Vagina (tissue), 2 donors: ENCODE measurements around the gene C20orf96. TPM values are rescaled to one million over a fixed set of nuclear protein-coding genes. Genes with fewer than 3 reads are reported as not detected.

Experiments used
- DNase-seq, 2 donors: peaks; one replicate each; pipeline ENCODE4 v3.0.0-alpha.2; 2017; ENCODE audit errors: extremely low spot score in 2 of 2
- H3K27ac ChIP-seq: fragments of 200-600 bp; sonication (generic); one replicate; pipeline ENCODE4 v1.5.1; 2019
- H3K27me3 ChIP-seq: fragments of 200-600 bp; sonication (generic); one replicate; pipeline ENCODE4 v1.5.1; 2019
- H3K36me3 ChIP-seq, 2 donors: fragments of 200-600 bp; sonication (generic); one replicate each; pipeline ENCODE4 v1.5.1; 2017 to 2019
- H3K4me1 ChIP-seq: fragments of 200-600 bp; sonication (generic); one replicate; pipeline ENCODE4 v1.5.1; 2019
- H3K4me3 ChIP-seq, 2 donors: fragments of 200-600 bp; sonication (generic); 1 replicate in 1 of 2; 2 replicates in 1 of 2; pipeline ENCODE4 v1.5.1; 2016 to 2019
- H3K9me3 ChIP-seq: fragments of 200-600 bp; sonication (generic); one replicate; pipeline ENCODE4 v1.5.1; 2019
- POLR2A ChIP-seq, 2 donors: fragments of 450-650 bp; IDR thresholded peaks; one replicate each; pipeline ENCODE4 v1.6.1; 2017; ENCODE audit warnings: antibody characterized with exemption in 2 of 2, mild to moderate bottlenecking in 2 of 2, moderate library complexity in 2 of 2
- POLR2AphosphoS5 ChIP-seq, 2 donors: sonication (generic); formaldehyde crosslinking; IDR thresholded peaks; one replicate each; pipeline ENCODE4 v1.9.0; 2017; ENCODE audit warnings: antibody characterized with exemption in 2 of 2, mild to moderate bottlenecking in 2 of 2, low read depth in 1 of 2; ENCODE audit not compliant: insufficient read depth in 1 of 2
- intact Hi-C: fragments of 100-400 bp; cut with DNase I; formaldehyde crosslinking; loops from one replicate; pipeline ENCODE4 v1.15.1; 2023
- total RNA-seq: library from RNA; depleted of rRNA; stranded (reverse); fragments of >200 nt; gene quantifications from one replicate; pipeline ENCODE4 v1.2.3, GENCODE V29; 2016
- TF ChIP-seq, protein P1 (sequence below), 3 experiments: fragments of 450-650 bp in 2 of 3; fragments of 200-600 bp in 1 of 3; sonication (generic) in 1 of 3; IDR thresholded peaks; one replicate each; pipeline ENCODE4 v1.5.1; 2017 to 2019; ENCODE audit warnings: antibody characterized with exemption in 3 of 3, mild to moderate bottlenecking in 2 of 3, moderate library complexity in 2 of 3

Gene C20orf96
- total RNA-seq, 1 donor from 2014 or later = 2.7 TPM

DNA sequence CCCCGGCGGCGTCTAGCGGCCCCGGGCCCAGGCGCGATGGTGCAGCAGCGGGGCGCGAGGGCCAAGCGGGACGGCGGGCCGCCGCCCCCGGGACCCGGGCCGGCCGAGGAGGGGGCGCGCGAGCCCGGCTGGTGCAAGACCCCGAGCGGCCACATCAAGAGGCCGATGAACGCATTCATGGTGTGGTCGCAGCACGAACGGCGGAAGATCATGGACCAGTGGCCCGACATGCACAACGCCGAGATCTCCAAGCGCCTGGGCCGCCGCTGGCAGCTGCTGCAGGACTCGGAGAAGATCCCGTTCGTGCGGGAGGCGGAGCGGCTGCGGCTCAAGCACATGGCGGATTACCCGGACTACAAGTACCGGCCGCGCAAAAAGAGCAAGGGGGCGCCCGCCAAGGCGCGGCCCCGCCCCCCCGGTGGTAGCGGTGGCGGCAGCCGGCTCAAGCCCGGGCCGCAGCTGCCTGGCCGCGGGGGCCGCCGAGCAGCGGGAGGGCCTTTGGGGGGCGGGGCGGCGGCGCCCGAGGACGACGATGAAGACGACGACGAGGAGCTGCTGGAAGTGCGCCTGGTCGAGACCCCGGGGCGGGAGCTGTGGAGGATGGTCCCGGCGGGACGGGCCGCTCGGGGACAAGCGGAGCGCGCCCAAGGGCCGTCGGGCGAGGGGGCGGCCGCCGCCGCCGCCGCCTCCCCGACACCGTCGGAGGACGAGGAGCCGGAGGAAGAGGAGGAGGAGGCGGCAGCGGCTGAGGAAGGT lies 35.5 kb upstream of the C20orf96 start:
- intact Hi-C loops = loop anchor here (10.0 kb wide), 1 partner anchor 51 kb away; no protein-coding TSS in a partner anchor
- no peak for DNase-seq
- H3K4me1 ChIP-seq = peaks cover 61% of the 10 kb centered on the region

GRCh38 chr20:325045-325888 lies 34.7 kb upstream of the C20orf96 start, which contains the start of gene SOX12:
TSS of gene SOX12 (plus strand) at chr20:325552. CDS start at chr20:325925, 373 bp downstream.
- TF ChIP-seq POLR2A (IDR thresholded peaks at IDR 0.05) (peak in 1 of 2 donors; percentile 38), POLR2AphosphoS5 (IDR thresholded peaks at IDR 0.05; ENCODE audit: insufficient read depth in 1 of 2, low read depth in 1 of 2) (peak in 1 of 2 donors; percentile 49)
- TF ChIP-seq, protein P1, sequence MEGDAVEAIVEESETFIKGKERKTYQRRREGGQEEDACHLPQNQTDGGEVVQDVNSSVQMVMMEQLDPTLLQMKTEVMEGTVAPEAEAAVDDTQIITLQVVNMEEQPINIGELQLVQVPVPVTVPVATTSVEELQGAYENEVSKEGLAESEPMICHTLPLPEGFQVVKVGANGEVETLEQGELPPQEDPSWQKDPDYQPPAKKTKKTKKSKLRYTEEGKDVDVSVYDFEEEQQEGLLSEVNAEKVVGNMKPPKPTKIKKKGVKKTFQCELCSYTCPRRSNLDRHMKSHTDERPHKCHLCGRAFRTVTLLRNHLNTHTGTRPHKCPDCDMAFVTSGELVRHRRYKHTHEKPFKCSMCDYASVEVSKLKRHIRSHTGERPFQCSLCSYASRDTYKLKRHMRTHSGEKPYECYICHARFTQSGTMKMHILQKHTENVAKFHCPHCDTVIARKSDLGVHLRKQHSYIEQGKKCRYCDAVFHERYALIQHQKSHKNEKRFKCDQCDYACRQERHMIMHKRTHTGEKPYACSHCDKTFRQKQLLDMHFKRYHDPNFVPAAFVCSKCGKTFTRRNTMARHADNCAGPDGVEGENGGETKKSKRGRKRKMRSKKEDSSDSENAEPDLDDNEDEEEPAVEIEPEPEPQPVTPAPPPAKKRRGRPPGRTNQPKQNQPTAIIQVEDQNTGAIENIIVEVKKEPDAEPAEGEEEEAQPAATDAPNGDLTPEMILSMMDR (IDR thresholded peaks at IDR 0.05) = no peak
- Histone ChIP-seq H3K4me3 (peak within 1 kb of the TSS; percentile 69 to 97), H3K9me3 (no peaks in the 10 kb centered on the region), H3K27ac (peak within 1 kb of the TSS; percentile 96), H3K36me3 (no peaks in the 10 kb centered on the region), H3K4me1 (peaks cover 55% of the 10 kb centered on the region), H3K27me3 (no peaks in the 10 kb centered on the region)
- intact Hi-C loops = loop anchor here (10.0 kb wide), 1 partner anchor 50 kb away; no protein-coding TSS in a partner anchor
- peak in 1 of 2 donors; percentile 97 for DNase-seq

More for the DNA sequence above, 35.5 kb upstream of the C20orf96 start:
- Histone ChIP-seq H3K9me3 (no peaks in the 10 kb centered on the region), H3K27me3 (no peaks in the 10 kb centered on the region), H3K36me3 (no peaks in the 10 kb centered on the region), H3K27ac (peak overlapping the region; percentile 96), H3K4me3 (peak overlapping the region; percentile 69 to 97)
- TF ChIP-seq, protein P1 (IDR thresholded peaks at IDR 0.05) = no peak
- TF ChIP-seq POLR2AphosphoS5 (IDR thresholded peaks at IDR 0.05; ENCODE audit: insufficient read depth in 1 of 2, low read depth in 1 of 2) = no peak
- no peak for TF ChIP-seq POLR2A (IDR thresholded peaks at IDR 0.05)

GRCh38 chr20:324177-325044 lies 33.9 kb upstream of the C20orf96 start:
- intact Hi-C loops = loop anchor here (10.0 kb wide), 1 partner anchor 50 kb away; no protein-coding TSS in a partner anchor
- Histone ChIP-seq H3K27ac (peak overlapping the region; percentile 96), H3K27me3 (no peaks in the 10 kb centered on the region), H3K36me3 (no peaks in the 10 kb centered on the region), H3K4me1 (peaks cover 46% of the 10 kb centered on the region), H3K9me3 (no peaks in the 10 kb centered on the region), H3K4me3 (peak overlapping the region; percentile 69 to 97)
- TF ChIP-seq, protein P1 (IDR thresholded peaks at IDR 0.05) = peak in 1 of 3 experiments; percentile 12
- TF ChIP-seq POLR2AphosphoS5 (IDR thresholded peaks at IDR 0.05; ENCODE audit: insufficient read depth in 1 of 2, low read depth in 1 of 2) (peak; percentile 24 to 82), POLR2A (IDR thresholded peaks at IDR 0.05) (peak in 1 of 2 donors; percentile 54)
- no peak for DNase-seq

- no peak overlapping the region for H3K4me3 ChIP-seq
- intact Hi-C loops = no loop called here
- no peaks in the 10 kb centered on the region for H3K27me3 ChIP-seq
- no peak overlapping the region for H3K27ac ChIP-seq
- H3K4me1 ChIP-seq = no peaks in the 10 kb centered on the region
- H3K9me3 ChIP-seq = no peaks in the 10 kb centered on the region
- TF ChIP-seq, protein P1 (IDR thresholded peaks at IDR 0.05) = no peak
- TF ChIP-seq POLR2AphosphoS5 (IDR thresholded peaks at IDR 0.05; ENCODE audit: insufficient read depth in 1 of 2, low read depth in 1 of 2) = no peak
- no peak for TF ChIP-seq POLR2A (IDR thresholded peaks at IDR 0.05)
- DNase-seq = no peak
- H3K36me3 ChIP-seq = no peaks in the 10 kb centered on the region
Observed at GRCh38 chr20:316316-317068, 25.9 kb upstream of the C20orf96 start.
